CD4-positive, alpha-beta T cell treated with Interleukin-2 at 100 ng/mL for 4 hours (primary cell): Measurements from ENCODE around the gene FCRLA.
"Not testable (repeated sequence)": the region's sequence is repeated elsewhere in the genome, so short reads cannot be mapped to it uniquely, and the experiment has no call there.

ENCODE experiments used
- DNase-seq: peaks from one replicate; pipeline ENCODE4 v3.0.0-alpha.2; 2020; ENCODE audit warnings: low spot score

The FCRLA gene

DNA sequence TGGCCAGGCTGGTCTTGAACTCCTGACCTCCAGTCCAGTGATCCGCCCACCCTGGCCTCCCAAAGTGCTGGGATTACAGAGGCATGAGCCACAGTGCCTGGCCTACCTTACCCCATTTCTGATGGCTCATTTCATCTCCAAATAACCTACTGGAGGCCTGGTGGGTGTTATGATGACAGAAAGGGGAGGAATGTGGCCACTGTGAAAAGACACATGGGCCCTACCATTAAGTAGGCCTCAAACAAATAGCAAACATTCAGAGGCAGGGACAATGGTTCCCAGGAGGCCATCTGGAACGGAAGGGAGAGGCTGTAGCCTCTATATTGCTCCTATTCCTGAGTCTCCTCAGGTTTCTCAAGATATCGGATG is 932 bp upstream of the FCRLA start:
- no peak for DNase-seq

DNA sequence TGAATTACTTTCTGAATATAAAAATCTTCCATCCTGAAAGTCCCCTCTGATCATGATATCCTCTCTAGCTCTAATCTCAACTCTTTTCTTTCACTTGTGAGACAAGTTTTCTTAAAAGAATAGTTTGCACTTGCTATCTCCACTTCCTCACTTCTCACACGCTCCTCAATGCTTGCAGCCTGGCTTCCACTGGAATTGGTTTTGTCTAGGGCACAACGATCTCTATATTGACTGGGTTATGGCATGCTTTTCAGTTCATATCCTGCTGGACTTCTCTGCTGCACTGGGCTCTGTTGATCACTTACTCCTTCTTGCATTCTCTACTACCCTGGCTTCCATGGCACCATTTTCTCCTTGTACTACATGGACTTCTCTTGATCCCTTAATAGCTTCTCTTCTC is 474 bp downstream of the FCRLA start:
- no peak for DNase-seq

DNA sequence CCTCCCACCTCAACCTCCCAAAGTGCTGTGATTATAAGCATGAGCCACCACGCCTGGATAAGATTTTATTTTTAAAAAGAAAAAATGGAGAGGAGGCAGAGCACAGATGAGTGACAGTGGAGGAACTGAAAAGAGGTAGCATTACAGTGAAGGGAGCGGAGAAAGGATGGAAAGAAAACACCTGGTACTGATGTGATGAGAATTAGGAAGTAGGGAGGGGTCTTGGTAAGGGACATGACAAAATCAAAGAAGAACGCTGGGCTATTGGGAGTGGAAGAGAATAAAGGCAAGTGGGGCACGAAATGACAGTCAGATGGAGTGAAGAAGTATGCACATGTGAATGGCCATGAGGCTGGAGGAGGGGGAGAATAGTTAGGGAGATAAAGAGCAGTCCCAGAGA is 2.3 kb downstream of the FCRLA start:
- DNase-seq, result no peak

DNA sequence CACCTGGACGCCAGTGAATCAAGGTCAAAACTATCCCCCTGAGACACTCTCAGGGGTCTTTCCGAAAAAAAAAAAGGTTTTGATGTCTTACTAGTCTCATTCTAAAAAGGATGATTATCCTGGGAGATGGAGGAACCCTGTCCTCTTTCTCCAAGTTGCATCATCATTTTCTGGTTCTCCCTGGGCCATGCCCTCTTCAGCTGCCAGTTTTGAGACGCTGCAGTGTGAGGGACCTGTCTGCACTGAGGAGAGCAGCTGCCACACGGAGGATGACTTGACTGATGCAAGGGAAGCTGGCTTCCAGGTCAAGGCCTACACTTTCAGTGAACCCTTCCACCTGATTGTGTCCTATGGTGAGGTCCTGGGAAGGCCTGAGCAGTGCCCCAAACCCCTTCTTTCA is 3.5 kb downstream of the FCRLA start:
- DNase-seq, result no peak

DNA sequence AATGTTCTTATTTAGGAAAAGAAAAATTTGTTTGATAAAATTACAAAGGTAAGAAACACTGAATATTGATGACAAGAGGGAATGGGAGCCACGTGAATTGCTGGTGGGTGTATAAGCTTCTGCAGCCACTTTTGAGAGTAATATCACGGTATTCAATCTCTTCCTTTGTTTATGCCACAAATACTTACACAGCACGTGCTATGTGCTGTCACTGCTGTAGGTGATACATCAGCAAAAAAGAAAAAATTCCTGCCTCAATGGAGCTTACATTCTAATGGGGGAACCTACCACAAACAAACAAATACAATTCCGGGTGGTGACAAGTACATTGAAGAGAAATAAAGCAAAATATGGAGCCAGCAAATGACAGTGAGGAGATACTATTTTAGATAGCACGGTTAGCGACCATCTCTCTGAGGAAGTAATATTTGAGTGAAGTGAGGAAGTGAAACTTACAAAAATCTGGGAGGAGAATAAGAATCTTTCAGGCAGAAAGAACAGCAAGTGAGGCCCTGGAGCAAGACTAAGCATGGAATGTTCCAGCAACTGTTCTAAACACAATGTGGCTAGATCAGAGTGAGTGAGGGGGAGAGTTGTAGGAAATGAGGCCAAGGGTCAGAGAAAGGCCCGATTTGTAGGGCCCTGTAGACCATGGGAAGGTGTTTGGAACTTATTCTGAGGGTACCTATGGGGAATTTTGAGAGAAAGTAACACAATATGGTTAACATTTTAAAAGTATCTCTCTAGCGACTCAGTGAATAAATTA is 11.7 kb downstream of the FCRLA start:
- DNase-seq, result no peak

DNA sequence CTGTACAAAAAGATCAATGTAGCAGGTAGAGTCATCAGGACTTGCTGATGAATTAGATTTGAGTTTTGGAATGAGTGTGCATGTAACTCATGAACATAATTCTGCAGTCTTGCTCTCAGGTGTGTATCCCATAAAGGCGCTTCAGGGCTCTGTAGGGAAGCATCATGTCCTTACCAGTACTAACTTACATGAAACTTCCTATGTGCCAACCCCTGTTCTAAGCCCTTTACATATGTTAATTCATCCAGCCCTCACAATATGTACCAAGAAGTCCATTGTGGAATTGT is 12.2 kb downstream of the FCRLA start:
- no peak for DNase-seq

DNA sequence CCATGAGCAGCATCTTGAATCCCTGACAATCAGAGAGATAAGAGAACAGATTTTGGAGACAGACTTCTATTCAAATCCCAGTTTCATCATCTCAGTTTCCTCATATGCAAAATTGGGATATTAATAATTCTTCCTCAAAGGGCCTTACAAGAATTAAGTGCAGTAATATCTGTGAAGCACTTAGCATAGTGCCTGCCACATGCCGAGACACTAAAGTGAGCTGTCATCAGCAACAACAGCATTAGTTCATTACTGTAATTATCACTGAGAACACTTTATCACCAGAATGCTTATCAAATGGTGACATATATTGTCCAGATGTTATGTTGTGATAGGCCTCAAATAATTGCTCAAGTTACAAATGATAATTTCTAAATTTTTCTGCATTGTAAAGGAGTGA is 13.4 kb downstream of the FCRLA start:
- DNase-seq, result no peak

DNA sequence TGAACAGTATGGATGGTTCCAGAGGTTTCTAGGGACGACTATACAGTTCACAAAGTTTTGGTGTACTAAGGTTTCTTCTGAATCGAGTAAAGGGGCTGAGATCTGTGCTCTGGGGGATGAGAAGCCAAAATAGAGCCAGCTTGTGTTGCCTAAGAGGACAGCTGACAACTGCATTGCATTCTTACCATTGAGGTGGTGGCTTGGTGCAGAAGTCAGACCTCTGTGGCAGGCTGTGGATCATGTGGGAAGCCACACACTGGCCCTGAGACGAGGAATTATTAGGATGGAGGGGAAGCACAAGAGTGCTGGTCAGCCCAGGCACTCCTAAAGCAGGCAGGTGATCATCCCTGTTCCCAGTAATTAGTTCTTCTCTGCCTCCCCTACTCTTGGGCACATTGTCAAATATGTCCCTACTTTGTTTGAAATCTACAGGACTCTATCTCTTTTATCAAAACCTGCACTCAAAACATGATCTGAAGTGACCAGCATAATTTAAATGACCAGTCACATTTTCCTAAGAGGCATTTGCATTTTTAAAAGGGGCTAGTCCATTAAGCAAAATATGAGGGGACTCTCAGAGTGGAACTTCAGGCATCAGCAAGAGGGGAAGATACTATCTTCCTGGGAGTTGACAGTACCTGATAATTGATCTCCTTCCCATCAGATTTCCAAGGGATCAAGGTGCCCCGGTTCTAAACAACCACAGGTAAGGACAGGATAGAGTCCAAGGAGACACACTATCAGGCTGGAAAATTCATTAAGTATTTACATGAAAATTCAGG is 14.1 kb downstream of the FCRLA start, which contains the start of gene FCRLB:
FCRLB (plus strand) TSS at position 589 of the 782 bp plus-strand sequence. CDS start 1,129 bp downstream, outside the sequence.
- DNase-seq, result no peak

DNA sequence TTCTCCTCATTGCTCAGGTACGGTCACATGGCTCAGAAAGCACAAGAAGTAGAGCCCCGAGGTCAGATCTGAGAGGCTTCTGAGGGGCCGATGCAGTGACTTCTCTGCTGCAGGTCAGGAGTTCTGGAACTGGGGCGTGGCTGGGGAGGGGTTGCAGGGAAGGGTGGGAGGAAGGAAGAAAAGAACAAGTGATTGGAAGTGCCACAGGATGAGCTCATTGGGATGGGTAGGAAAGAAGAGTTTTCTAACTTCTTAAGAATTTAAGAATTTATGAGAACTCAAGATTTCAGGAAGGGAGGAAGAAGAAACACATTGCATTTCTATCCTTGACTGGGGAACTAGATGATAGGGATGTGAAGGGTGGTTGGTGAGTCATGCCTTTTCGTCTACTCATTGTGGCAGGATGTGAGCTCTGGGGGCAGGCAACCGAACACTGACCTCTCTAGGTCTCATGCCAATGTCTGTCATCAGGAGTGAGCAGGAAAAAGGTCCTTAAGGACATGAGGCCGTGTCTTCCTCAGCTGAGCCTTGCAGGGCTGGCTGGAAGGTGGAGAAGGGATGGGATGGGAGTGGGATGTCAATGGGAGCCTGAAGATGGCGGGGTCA is 14.8 kb downstream of the FCRLA start:
- DNase-seq, result no peak

DNA sequence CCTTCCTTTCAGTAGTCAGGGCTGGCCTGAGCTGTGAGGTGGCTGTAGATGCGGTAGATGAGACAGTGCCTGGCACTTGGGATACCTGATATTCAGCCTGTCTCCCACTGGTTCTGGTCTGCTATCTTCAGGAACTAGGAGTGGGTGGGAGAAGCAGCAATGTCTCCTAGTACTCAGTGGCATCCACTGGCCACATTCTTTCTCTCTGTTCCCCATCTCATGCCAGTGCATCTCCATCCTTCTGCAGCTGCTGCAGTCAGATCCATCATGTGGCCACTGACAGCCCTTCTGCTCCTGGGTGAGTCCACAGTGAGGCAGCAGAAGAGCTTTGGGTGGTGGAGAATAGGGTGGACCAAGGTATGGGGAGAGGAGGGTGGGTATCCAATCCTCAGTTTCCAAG is 15.4 kb downstream of the FCRLA start:
- DNase-seq, result no peak

DNA sequence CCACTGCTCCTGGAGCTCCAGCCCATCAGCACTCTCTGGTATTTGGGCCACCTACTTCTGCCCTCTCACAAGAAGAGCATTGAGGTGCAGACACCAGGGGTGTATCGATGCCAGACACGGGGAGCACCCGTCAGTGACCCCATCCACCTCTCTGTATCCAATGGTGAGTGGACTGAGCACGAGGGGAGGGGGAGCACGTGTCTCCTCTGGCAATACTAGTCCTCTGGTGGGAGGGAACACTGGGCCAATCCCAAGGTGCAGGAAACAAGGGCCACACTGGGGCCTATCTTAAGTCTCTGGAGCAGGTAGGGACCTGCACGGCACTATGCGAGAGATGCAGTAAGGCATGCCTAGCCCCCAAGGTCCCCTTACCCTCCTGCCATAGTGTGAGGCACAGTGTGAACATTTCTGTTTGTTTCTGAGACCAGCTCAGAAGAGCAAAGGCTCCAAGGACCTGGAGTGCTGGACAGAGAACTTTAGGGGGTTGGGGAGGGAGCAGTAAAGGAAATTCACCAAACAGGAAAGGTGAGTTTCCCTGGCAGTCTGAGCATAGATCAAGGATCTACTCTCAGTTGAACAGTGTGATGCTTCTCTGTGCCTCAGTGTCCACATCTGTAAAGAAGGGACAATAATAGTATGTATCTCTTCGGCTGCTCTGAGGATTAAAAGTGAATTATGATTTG is 16.6 kb downstream of the FCRLA start:
- DNase-seq, result no peak

DNA sequence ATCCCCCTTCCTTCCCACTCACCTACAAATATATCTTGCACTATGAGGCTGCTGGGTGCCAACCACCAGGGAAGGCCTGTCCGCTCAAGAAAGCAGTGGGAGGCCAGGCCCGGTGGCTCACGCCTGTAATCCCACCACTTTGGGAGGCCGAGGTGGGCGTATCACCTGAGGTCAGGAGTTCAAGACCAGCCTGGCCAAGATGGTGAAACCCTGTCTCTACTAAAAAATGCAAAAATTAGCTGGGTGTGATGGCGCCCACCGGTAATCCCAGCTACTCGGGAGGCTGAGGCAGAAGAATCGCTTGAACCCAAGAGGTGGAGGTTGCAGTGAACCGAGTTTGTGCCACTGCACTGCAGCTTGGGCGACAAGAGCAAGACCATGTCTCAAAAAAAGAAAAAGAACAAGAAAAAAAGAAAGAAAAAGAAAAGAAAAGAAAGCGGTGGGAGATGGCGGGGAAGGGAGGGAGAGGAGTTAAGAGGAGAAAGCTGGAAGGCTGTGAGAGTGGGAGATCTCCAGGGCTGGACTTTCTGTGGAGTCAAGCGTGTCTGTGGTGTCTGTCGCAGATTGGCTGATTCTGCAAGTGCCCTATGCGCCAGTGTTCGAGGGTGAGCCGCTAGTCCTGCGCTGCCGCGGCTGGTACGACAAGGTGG is 18.4 kb downstream of the FCRLA start:
- not testable (repeated sequence) for DNase-seq

DNA sequence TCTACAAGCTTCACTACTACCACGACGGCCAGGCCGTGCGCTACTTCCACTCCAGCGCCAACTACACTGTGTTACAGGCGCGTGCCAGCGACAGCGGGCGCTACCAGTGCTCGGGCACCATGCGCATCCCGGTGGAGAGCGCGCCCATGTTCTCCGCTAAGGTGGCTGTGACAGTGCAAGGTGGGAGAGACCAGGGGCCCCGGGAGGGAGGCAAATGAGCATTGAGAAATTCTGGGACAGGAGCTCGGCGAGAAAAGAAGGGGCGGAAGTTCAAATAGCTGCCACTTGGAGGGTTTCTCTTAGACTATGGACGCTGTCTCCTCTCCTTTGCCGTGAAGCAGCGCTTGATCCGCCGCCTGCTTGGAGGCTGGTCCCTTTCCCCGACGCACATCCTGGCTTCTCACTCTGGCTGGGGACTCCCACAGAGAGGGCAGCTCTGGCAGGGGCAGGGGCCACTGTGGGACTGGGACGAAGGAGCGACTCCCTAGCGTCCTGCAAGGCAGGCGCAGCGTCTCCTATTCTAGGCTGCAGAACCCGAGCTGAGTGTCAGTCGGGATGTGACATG is 19.0 kb downstream of the FCRLA start:
- peak; percentile 33 for DNase-seq

DNA sequence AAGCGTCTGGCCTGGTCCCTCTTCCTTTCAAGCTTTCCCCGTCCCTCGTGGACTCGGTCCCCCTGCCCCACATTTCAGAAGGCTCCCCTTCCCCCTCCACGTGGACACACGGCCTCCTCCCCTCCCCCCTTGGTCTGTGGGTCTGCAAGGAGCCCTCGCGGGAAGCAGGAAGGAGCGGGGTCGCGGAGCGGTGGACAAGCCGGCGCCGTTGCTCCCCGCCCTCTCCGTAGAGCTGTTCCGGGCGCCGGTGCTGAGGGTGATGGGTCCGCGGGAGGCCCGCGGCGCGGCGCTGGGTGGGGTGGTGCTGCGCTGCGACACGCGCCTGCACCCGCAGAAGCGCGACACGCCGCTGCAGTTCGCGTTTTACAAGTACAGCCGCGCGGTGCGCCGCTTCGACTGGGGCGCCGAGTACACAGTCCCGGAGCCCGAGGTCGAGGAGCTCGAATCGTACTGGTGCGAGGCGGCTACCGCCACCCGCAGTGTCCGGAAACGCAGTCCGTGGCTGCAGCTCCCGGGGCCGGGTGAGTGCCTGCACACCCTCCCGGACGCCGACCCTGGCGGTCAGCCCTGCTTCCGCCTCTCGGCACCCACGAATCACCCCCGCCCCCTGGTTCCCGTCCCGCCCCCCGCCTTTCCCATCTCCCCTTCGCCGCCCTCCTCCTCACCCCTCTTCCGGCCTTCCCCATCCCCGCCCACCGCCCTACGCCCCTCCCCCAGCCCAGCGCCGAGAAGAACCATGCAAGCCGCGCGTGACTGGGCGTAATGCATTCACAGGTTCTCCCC is 19.6 kb downstream of the FCRLA start:
- DNase-seq, result peak; percentile 67

DNA sequence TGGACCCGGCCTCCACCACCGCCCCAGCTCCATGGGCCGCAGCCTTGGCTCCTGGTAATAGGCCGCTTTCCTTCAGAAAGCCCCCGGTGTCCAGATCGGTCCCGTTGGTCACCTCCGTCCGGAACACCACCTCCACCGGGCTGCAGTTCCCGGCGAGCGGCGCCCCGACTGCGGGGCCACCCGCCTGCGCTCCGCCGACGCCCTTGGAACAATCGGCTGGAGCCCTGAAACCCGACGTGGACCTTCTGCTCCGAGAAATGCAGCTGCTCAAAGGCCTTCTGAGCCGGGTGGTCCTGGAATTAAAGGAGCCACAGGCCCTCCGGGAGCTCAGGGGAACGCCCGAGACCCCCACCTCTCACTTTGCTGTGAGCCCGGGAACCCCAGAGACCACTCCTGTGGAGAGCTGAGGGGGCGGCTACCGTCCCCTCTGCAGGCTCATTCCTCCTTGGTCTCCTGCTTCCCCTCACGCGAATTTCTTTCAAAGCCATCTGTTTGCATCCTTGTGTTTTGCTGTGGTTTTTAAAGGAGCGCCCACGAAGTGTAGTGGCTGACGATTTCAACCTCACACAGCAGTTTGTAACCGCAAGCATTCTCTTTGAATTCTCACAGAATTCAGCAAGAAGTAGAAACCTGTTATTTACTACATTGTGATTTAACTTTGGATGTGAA is 20.4 kb downstream of the FCRLA start:
- DNase-seq, result peak; percentile 64

DNA sequence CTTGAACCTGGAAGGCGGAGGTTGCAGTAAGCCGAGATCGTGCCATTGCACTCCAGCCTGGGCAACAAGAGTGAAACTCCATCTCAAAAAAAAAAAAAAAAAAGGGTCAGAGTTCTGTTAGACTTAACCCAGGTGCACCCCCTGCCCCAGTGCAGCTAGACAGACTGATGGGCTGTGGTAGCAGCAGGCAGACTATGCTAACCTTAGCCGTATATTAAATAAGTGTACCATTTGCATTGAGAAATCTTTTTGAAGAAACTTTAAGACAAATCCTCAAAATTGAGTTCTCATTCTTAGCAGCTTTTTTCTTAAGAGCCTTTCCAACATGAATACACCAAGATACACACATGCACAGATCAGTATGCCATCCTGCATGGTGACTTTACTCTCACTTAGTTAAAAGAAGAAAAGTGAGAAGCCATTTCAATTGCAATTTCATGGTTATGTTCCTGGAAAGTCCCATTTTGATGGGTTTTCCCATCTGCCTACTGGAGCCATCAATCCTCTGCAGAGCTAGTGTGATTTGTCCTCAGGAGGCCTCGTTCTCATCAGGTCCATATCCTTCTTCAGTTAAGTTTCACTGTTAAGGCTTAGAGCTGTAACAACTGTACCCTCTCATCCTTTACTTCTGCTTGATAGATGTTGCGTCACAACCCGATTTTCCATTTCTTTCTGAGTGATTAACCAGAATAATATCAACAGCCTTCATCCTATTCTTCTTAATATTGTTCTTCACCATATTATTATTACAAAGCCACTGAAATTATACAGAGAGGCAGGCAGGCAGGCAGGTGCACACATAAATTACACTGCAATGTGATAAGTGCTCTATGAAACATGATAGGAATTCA is 21.6 kb downstream of the FCRLA start:
- no peak for DNase-seq

DNA sequence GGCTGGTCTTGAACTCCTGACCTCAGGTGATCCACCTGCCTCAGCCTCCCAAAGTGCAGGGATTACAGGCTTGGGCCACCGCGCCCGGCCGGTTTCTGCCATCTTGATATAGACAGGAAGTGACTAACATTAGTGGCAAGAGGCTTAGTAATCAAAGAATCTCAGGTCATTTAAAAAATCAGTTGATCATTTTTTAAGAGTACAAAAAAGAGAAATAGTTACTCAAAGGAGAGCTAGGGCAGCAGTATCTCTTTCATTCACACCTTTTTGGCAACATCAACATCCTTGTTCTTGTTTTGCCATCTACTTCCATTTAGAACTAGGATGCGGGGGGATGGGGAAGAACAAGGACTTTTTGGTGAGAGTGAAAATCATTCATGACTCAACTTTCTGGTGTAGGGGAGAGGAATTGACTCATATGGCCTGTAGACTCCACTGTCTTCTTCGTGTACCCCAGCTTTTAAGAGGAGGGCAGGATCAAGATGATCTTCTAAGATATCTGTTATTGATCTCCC is 23.1 kb downstream of the FCRLA start:
- DNase-seq, result peak; percentile 67

DNA sequence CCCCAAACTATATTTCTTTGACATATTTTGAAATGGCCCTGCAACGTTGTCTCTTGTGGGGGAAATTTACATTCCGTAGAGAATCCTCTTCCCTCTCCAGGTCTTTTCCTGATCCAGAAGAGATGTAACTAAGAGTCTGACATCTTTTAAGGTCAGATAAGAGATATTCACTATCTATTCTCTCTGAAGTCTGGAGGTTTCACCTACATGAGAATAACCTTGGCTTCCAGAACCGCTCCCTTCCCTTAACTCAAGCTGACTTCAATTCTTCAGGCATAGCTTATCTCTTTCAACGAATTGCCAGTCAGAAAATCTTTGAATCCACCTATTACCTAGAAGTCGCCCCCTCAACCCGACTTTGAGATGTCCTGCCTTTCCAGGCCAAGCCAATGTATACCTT is 24.2 kb downstream of the FCRLA start:
- DNase-seq, result no peak

DNA sequence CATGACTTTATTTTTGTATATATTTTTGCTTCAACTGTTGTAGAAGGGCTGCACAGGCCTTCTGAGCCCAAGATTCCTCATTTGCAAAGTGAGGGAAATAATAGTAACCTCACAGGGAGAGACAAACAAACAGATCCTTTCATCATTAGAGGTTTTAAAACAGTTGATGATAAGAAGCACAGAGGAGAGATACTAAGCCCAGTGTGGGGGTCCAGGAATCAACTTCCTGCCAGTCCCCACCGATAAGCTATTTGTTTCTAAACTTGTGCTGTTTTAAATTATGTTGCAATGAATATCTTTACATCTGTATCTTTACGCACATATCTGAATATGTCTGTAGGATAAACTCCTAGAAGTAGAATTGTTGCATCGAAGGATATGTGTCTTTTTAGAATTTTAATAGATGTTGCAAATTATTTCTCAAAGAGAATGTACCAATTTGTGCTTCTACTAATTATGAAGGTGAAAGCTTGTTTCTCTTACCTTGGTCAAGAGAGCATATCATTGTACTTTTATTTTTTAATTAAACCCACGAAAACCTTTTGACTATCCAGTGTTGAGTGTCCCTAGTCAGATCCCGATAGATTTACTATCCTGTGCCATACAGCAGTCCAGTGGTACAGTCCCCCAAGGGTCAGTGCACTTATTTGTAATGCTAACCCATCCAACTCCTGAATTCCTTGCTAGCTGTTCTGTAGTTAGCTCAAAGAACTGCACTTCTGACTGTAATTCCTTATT is 25.1 kb downstream of the FCRLA start:
- no peak for DNase-seq
